Loucy (cell line): ENCODE measurements around the gene PTGR3.

ENCODE experiments used
- H2AFZ ChIP-seq: fragments of 200-600 bp; sonication (generic); 2 replicates; pipeline ENCODE4 v1.6.0; 2016; ENCODE audit warnings: antibody characterized with exemption, mild to moderate bottlenecking, low read length, moderate library complexity
- H3F3A ChIP-seq: fragments of 200-600 bp; 2 replicates; pipeline ENCODE4 v1.6.0; 2016; ENCODE audit warnings: antibody characterized with exemption, low read depth, mild to moderate bottlenecking
- H3K27me3 ChIP-seq: fragments of 200-600 bp; sonication (generic); 2 replicates; pipeline ENCODE4 v1.6.1; 2014; ENCODE audit warnings: low read length, mild to moderate bottlenecking; ENCODE audit not compliant: insufficient read depth, poor library complexity, severe bottlenecking
- H3K36me3 ChIP-seq: fragments of 200-600 bp; sonication (generic); 2 replicates; pipeline ENCODE4 v1.6.1; 2016; ENCODE audit warnings: low read length; ENCODE audit not compliant: insufficient read depth
- H3K4me1 ChIP-seq: fragments of 200-600 bp; sonication (generic); 2 replicates; pipeline ENCODE4 v1.5.1; 2014; ENCODE audit warnings: low read length, mild to moderate bottlenecking; ENCODE audit not compliant: insufficient read depth, poor library complexity, severe bottlenecking
- H3K4me2 ChIP-seq: fragments of 200-600 bp; sonication (generic); 2 replicates; pipeline ENCODE4 v1.6.0; 2014; ENCODE audit warnings: antibody characterized with exemption, low read length, low read depth, mild to moderate bottlenecking; ENCODE audit not compliant: poor library complexity, severe bottlenecking
- H3K4me3 ChIP-seq: fragments of 200-600 bp; sonication (generic); 2 replicates; pipeline ENCODE4 v1.5.1; 2014; ENCODE audit warnings: low read length, mild to moderate bottlenecking, mixed read lengths; ENCODE audit not compliant: poor library complexity, severe bottlenecking
- H3K79me2 ChIP-seq: fragments of 200-600 bp; sonication (generic); 2 replicates; pipeline ENCODE4 v1.6.1; 2014; ENCODE audit warnings: low read length; ENCODE audit not compliant: insufficient read depth
- H3K9ac ChIP-seq: fragments of 200-600 bp; sonication (generic); 2 replicates; pipeline ENCODE4 v1.6.0; 2014; ENCODE audit warnings: mild to moderate bottlenecking, low read depth, low read length, moderate library complexity; ENCODE audit not compliant: poor library complexity, severe bottlenecking
- H3K9me2 ChIP-seq: fragments of 200-600 bp; sonication (generic); replicated peaks from 2 replicates; pipeline ENCODE4 v1.6.1; 2016; ENCODE audit warnings: low read depth, low read length, mixed read lengths
- H3K9me3 ChIP-seq: fragments of 200-600 bp; sonication (generic); 2 replicates; pipeline ENCODE4 v1.6.1; 2014; ENCODE audit warnings: mild to moderate bottlenecking, antibody characterized with exemption, low read length, low read depth; ENCODE audit not compliant: insufficient read depth
- H4K20me1 ChIP-seq: fragments of 200-600 bp; sonication (generic); 2 replicates; pipeline ENCODE4 v1.6.0; 2014; ENCODE audit warnings: antibody characterized with exemption, low read length, mild to moderate bottlenecking; ENCODE audit not compliant: insufficient read depth, poor library complexity, severe bottlenecking
- CTCF ChIP-seq: fragments of 200-600 bp; sonication (generic); conservative IDR thresholded peaks from 2 replicates; pipeline ENCODE4 v1.5.1; 2014; ENCODE audit warnings: mild to moderate bottlenecking, antibody characterized with exemption, low read length
- EZH2phosphoT487 ChIP-seq: fragments of 200-600 bp; IDR thresholded peaks from 2 replicates; pipeline ENCODE4 v1.6.1; 2018; ENCODE audit warnings: antibody characterized with exemption, mild to moderate bottlenecking, moderate library complexity, borderline replicate concordance

Gene PTGR3

GRCh38 chr18:75170916-75171315 is 38.0 kb downstream of the PTGR3 start:
- H3K4me1 ChIP-seq = peaks cover 19% of the 10 kb centered on the region
- H4K20me1 ChIP-seq = no peaks in the 10 kb centered on the region
- H3K36me3 ChIP-seq = no peaks in the 10 kb centered on the region
- no peak overlapping the region for H2AFZ ChIP-seq
- no peaks in the 10 kb centered on the region for H3K79me2 ChIP-seq
- H3K4me3 ChIP-seq = no peak overlapping the region
- no peaks in the 10 kb centered on the region for H3K27me3 ChIP-seq
- H3K9me2 ChIP-seq = no peaks in the 10 kb centered on the region
- TF ChIP-seq CTCF (no peak), EZH2phosphoT487 (no peak)
- no peaks in the 10 kb centered on the region for H3K9me3 ChIP-seq
- H3K4me2 ChIP-seq = no peak overlapping the region
- no peaks in the 10 kb centered on the region for H3F3A ChIP-seq
- H3K9ac ChIP-seq = no peak overlapping the region

GRCh38 chr18:75170022-75170789 is 38.7 kb downstream of the PTGR3 start:
- Histone ChIP-seq H3K79me2 (no peaks in the 10 kb centered on the region), H3F3A (no peaks in the 10 kb centered on the region), H3K4me3 (no peak overlapping the region), H3K4me2 (no peak overlapping the region), H3K9ac (no peak overlapping the region), H2AFZ (no peak overlapping the region), H3K27me3 (no peaks in the 10 kb centered on the region), H4K20me1 (no peaks in the 10 kb centered on the region), H3K9me3 (no peaks in the 10 kb centered on the region), H3K36me3 (no peaks in the 10 kb centered on the region), H3K4me1 (peaks cover 19% of the 10 kb centered on the region), H3K9me2 (no peaks in the 10 kb centered on the region)
- 0 out of 2 replicates have a peak, but pooled peaks have one; percentile 16 for TF ChIP-seq CTCF
- no peak for TF ChIP-seq EZH2phosphoT487

GRCh38 chr18:75169411-75169810 is 39.5 kb downstream of the PTGR3 start:
- Histone ChIP-seq H3K9ac (no peak overlapping the region), H3F3A (no peaks in the 10 kb centered on the region), H3K4me2 (no peak overlapping the region), H3K9me2 (no peaks in the 10 kb centered on the region), H3K79me2 (no peaks in the 10 kb centered on the region), H3K9me3 (no peaks in the 10 kb centered on the region), H2AFZ (no peak overlapping the region), H3K4me1 (peaks cover 16% of the 10 kb centered on the region), H3K27me3 (no peaks in the 10 kb centered on the region), H3K36me3 (no peaks in the 10 kb centered on the region), H3K4me3 (no peak overlapping the region), H4K20me1 (no peaks in the 10 kb centered on the region)
- no peak for TF ChIP-seq EZH2phosphoT487
- TF ChIP-seq CTCF = no peak
